Right kidney (tissue), 1 donor: ENCODE measurements around the gene PNMA8B.
"Not testable (repeated sequence)": the region's sequence is repeated elsewhere in the genome, so short reads cannot be mapped to it uniquely, and the experiment has no call there.

ENCODE experiments used
- DNase-seq: peaks from one replicate; pipeline ENCODE4 v3.0.0-alpha.2; 2016

PNMA8B gene

GRCh38 chr19:46514589-46515289 is 19.1 kb upstream of the PNMA8B start:
- DNase-seq = no peak

GRCh38 chr19:46513461-46514236 is 18.0 kb upstream of the PNMA8B start:
- DNase-seq = peak; percentile 64

- DNase-seq = no peak
Observed at GRCh38 chr19:46511237-46511636, 15.6 kb upstream of the PNMA8B start.

- no peak for DNase-seq
Observed at GRCh38 chr19:46508206-46508605, 12.5 kb upstream of the PNMA8B start.

GRCh38 chr19:46503848-46504453 is 8.3 kb upstream of the PNMA8B start:
- DNase-seq = no peak

GRCh38 chr19:46502891-46503290 is 7.2 kb upstream of the PNMA8B start:
- DNase-seq = no peak

GRCh38 chr19:46499692-46500091 is 4.0 kb upstream of the PNMA8B start:
- no peak for DNase-seq

- DNase-seq = no peak
Observed at GRCh38 chr19:46497773-46498172, 2.1 kb upstream of the PNMA8B start.

- DNase-seq = not testable (repeated sequence)
Observed at GRCh38 chr19:46496886-46497285, 1.2 kb upstream of the PNMA8B start.

- DNase-seq = no peak
Observed at GRCh38 chr19:46496304-46496703, 637 bp upstream of the PNMA8B start.

GRCh38 chr19:46494941-46495785 is 504 bp downstream of the PNMA8B start:
- DNase-seq = no peak

- DNase-seq = no peak
Observed at GRCh38 chr19:46494146-46494940, 1.3 kb downstream of the PNMA8B start.

- peak; percentile 77 for DNase-seq
Observed at GRCh38 chr19:46493236-46494145, 2.2 kb downstream of the PNMA8B start.

GRCh38 chr19:46492841-46493235 is 2.8 kb downstream of the PNMA8B start:
- DNase-seq = no peak

GRCh38 chr19:46491975-46492682 is 3.5 kb downstream of the PNMA8B start:
- DNase-seq = no peak

- no peak for DNase-seq
Observed at GRCh38 chr19:46490774-46491173, 4.9 kb downstream of the PNMA8B start.

GRCh38 chr19:46489445-46490272 is 6.0 kb downstream of the PNMA8B start:
- peak; percentile 69 for DNase-seq

- DNase-seq = no peak
Observed at GRCh38 chr19:46488551-46488950, 7.1 kb downstream of the PNMA8B start.
